HG02885 (cell line): Measurements from ENCODE around the gene SIRT3.
"Not testable (repeated sequence)": the region's sequence is repeated elsewhere in the genome, so short reads cannot be mapped to it uniquely, and the experiment has no call there.

ENCODE experiments used
- ATAC-seq: cut with Tn5 transposase; IDR thresholded peaks from one replicate; pipeline ENCODE4 v1.9.1; 2021; ENCODE audit warnings: mild to moderate bottlenecking; ENCODE audit not compliant: unreplicated experiment, poor library complexity

The SIRT3 gene

DNA sequence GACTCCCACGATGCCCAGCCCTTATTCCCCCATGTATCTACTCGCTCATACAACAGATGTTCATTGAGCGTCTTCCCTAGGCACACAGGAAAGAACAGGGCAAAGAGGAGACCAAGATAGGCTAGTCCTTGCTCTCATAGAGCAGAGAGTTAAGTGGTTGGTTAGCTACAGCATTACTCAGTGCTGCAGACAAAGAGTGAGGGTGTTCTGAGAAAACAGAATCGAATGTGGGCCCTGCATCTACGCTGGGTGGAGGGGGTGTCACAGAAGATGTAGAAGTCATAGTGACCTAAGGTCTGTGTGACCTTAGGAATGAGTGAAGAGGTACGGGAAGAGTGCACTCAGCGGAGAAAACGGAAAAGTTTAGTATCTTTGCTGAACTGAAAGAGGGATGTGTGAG is 12.9 kb upstream of the SIRT3 start:
- ATAC-seq = no peak

DNA sequence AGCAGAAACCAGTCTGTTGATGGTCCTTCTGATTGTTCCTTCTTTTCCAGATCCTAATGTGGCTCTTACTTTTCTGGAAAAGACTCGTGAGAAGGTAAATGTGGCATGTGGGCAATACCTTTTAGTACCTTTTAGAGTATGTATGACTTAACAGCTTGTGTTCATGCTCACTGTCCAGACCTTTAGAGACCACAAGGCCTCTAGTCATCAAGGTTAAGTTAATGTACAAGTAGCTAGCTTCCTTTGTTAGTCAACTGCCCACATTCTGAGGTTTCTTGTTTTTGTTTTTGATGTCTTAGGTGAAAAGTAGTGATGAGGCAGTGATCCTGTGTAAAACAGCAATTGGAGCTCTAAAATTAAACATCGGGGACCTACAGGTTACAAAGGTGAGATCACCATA is 8.2 kb upstream of the SIRT3 start:
- no peak for ATAC-seq

DNA sequence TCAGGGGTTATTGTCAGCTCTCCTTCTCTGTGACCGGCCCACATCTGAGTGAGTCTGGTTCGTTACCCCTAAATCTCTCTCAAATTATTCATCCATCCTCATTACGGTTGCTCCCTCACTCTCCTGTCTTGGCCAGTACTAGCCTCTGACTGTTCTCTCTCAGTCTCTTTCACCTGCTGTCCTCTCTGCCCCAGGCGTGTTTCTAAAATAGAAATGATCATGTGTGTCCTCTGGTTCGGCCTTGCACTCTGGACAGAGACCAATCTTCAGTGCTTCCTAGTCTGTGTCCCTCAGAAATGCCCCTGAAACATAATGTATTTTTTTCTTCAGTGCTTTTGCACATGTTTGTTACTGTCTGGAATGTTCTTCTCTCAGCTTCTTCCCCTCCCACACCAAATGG is 5.5 kb upstream of the SIRT3 start:
- ATAC-seq = no peak

GRCh38 chr11:240315-240714 is 4.2 kb upstream of the SIRT3 start:
- no peak for ATAC-seq

DNA sequence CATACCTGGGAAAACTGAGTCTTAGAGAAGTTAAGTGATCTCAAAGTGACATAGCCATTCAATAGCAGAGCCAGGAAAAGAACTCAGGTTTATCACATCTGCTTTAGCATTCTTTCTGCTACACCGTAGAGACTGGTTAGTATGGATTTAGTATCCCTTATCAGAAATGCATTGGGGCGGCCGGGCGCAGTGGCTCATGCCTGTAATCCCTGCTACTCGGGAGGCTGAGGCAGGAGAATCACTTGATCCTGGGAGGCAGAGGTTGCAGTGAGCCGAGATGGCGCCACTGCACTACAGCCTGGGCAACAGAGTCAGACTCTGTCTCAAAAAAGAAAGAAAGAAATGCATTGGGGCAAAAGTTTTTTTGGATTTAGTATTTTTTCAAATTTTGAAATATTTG is 2.2 kb upstream of the SIRT3 start:
- not testable (repeated sequence) for ATAC-seq

DNA sequence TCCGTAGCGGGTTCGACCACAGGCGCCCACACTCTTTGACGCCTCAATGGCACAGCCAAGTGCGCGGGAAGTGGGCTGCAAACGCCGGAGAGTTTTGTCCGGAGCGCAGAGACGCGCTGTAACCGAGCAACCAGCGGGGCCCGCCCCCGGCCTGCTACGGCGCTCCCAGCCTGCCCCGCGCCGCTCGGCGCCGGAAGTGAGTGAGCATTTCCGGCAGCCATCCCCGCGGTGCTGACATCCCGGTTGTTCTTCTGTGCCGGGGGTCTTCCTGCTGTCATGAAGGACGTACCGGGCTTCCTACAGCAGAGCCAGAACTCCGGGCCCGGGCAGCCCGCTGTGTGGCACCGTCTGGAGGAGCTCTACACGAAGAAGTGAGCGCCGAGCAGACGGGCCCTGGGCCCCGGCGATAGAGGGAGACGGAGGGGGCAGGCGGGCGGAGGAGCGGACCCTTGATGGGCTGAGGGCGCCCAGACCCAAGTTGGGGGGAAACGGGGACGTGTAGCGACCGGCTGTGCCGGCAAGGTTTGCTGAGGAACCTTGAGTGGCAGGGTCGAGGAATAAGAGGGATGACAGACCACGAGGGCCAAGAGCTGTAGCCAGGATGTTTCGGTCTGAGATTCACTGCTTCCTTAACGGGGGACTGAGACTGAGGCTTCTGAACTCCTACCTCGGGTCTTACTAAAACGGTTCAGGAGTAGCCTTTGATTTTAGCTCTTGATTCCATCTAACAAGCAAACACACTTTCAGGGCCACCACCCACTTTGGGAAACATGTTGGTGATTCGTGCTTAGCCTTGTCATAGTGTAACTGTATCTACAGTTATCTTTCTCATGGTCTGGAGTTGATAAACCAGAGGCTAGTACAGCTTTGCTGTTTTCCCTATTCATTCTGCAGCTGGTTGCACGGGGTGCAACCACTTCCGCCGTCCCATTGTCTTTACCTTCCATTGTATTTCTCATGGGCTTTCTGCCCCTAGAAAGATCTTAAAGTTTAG is 929 bp upstream of the SIRT3 start, which contains the start of gene PSMD13:
Gene PSMD13 (plus strand): TSS at position 203 of the 994 bp plus-strand sequence. CDS start 74 bp downstream, at position 277.
- ATAC-seq = peak; percentile 82

DNA sequence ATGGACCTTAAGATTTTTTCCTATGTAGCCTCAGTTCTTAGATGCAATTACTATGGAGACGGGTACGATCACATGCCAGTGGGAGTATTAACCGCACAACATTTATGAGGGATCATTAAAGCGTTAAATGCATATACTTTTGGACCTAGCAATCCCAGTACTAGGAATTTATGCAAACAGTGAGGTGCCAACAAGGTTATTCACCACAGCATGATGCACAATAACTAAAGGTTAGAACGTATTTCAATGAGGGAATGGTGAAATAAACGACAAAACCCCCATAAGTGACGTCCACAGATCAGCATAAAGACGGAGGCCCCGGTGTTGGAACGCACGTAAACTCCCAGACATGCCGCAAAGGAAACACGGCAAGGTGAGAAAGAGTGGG is 539 bp downstream of the SIRT3 start:
- no peak for ATAC-seq

GRCh38 chr11:235180-235579 is 962 bp downstream of the SIRT3 start:
- no peak for ATAC-seq

DNA sequence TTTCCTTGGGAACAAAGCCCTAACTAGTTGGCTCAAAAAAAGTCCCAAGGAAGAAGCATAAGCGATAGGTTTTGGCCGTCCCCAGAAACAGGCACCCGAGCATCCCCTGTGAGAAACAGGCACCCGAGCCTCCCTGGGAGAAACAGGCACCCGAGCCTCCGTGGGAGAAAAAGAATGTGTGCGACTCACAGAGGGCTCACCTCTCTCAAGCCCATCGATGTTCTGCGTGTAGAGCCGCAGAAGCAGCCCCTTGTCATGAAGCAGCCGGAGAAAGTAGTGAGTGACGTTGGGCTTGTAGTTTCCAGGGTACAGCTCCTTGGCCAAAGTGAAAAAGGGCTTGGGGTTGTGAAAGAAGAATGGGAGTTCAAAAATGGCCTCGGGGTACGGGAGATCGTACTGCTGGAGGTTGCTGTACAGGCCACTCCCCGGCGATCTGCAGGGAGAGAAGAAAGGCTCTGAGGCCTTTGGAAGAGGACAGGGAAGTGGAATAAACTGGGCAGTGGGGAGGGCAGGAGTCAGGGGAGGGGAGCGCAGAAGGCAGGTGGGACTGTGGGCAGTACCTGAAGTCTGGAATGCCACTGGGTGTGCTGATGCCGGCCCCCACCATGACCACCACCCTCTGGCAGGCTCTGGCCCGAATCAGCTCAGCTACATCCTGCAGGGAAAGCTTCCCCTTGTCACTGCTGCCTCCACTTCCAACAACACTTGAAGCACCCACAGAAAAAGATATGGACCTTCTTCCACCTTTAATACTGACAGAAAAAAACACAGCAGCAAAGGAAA is 3.2 kb downstream of the SIRT3 start:
- ATAC-seq = no peak

DNA sequence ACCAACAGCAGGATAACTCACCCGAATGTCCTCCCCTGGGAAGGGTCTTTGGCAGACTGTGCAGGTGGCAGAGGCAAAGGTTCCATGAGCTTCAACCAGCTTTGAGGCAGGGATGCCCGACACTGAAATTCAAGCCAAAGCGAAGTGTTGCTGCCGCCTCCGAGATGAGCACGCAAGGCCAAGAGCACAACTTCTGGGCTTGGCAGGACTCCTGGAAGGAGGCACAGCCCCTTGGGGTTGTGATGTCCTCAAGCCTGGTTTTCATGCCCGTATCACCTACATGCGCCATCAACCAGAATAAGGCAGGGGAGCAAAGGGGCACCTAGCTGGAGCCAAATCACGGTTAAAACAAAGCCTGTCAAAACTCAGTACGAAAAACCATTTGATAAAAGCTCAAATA is 5.7 kb downstream of the SIRT3 start:
- no peak for ATAC-seq

DNA sequence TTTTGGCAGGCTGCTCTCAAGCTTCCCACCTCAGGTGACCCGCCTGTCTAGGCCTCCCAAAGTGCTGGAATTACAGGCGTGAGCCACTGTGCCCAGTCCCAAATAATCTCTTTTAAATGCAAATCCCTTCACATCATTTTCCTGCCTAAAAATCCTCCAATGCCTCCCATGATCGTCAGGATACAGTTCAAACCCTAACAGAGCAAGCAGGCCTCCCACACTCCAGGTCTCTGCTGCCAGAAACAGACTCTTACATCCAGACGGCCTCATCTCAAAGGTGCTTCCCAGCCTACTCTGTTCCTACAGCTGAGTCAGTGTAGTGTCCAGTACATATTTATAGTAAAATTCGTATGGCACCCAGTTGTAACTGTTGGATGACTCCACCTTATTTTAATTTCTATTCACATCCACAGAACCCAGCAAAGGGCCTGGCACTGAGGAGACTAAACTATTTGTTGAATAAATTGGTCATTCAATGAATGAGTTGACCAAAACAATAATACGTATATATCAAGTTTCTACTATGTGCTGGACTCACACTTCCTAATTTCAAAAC is 8.2 kb downstream of the SIRT3 start:
- ATAC-seq = no peak

GRCh38 chr11:225734-226453 is 10.2 kb downstream of the SIRT3 start:
- peak; percentile 47 for ATAC-seq

- ATAC-seq = no peak
These were observed 11.7 kb downstream of the SIRT3 start for GRCh38 chr11:224424-224823.

GRCh38 chr11:223884-224283 is 12.3 kb downstream of the SIRT3 start:
- ATAC-seq = no peak

GRCh38 chr11:223026-223789 is 12.9 kb downstream of the SIRT3 start:
- no peak for ATAC-seq

- no peak for ATAC-seq
These were observed 13.9 kb downstream of the SIRT3 start for GRCh38 chr11:221998-222789.

GRCh38 chr11:221539-221938 is 14.6 kb downstream of the SIRT3 start:
- ATAC-seq = no peak

- ATAC-seq = not testable (repeated sequence)
These were observed 15.4 kb downstream of the SIRT3 start for GRCh38 chr11:220641-221215.
